HG03045 (cell line): ENCODE data around the gene DSCAM.

Source experiments
- ATAC-seq: cut with Tn5 transposase; IDR thresholded peaks from one replicate; pipeline ENCODE4 v1.9.1; 2021; ENCODE audit warnings: mild to moderate bottlenecking, moderate library complexity; ENCODE audit not compliant: unreplicated experiment

DSCAM gene

GRCh38 chr21:40783404-40783803 lies 63.6 kb downstream of the DSCAM start:
- no peak for ATAC-seq

DNA sequence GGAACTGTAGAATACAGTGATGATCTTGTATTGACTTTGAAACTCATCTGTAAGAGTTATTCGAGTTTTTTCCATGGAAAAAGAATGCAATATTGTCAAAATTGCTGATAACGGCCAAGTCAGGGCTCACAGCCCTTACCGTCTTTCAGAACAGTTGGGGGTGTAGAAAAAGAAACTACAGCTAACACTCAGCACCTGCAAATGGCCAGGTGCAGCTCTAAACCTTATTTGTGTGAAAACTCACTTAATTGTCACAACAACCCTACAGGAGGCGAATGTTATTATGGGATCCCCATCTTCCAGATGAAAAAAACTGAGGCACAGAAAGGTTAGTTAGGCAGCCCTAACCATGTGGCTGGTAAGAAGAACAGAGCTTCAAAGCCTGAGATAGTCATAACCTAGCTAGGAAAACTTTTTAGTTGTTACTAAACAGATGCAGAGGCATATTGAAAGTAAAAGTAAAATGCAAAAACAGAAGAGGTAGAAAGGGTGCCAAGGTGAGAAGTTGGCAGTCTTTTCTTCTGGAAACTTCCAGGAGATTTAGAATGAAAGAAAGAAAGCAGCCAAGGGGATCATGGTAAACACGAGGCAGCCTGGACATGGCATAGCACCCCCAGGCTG lies 76.4 kb downstream of the DSCAM start:
- no peak for ATAC-seq

- no peak for ATAC-seq
These were observed 77.7 kb downstream of the DSCAM start for GRCh38 chr21:40769231-40769630.

DNA sequence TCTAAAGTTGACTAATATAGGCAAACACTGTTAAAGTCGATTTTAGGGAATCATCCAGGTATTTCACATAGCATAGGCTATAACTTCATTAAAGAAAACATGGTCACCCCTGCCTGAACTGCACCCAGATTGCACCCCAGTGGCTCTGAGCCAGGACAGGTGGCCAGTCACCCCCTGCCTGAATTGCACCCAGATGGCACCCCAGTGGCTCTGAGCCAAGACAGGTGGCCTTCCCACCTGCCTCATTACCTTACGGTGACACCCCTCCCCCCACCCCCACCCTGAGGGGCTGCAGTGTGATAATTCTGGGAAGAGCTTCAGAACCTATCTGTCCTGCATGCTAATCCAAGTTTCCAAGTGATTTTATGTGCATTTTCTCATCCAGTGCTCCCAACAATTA lies 78.9 kb downstream of the DSCAM start:
- no peak for ATAC-seq

- ATAC-seq: no peak
These were observed 80.6 kb downstream of the DSCAM start for GRCh38 chr21:40766381-40766780.

- no peak for ATAC-seq
These were observed 81.1 kb downstream of the DSCAM start for GRCh38 chr21:40765811-40766210.

DNA sequence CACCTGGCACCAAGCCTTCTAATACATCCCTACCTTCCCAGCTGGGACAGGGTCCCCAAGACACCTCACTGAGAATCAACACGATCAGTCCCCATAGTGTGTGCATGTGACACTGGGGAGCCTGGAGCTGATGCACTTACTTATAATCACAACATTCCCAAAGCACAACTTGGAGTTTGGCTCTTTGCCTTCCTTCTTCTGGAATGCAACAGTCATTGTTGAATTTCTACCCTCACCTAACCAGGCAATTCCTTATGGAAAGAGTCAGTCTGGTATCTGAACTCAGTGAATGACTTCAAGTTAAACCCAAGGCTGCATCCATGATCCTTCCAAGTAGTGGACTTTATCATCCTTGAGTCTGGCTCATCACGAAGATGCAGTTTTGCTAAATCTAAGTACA lies 86.1 kb downstream of the DSCAM start:
- ATAC-seq: no peak

- no peak for ATAC-seq
These were observed 87.9 kb downstream of the DSCAM start for GRCh38 chr21:40759061-40759460.

GRCh38 chr21:40757366-40757765 lies 89.6 kb downstream of the DSCAM start:
- no peak for ATAC-seq

GRCh38 chr21:40754466-40754865 lies 92.5 kb downstream of the DSCAM start:
- ATAC-seq: no peak

DNA sequence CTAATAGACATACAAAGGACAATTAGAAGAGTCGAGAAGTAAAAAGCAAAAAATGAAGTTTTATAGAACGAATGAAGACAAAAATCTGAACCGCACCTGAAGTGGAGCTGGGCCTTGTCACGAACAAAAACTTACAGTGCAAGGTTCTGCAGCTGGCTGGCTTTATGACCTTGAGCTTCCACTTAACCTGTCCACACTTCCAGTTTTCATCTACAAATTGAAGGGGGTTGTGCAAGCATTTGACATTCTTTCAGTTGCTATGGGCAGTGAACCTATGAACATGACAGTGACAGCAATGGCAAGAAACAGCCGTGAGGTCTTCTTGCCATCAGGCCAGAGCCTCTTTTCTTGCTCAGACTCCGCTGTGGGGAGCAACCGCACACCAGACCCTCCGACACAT lies 93.2 kb downstream of the DSCAM start:
- ATAC-seq: no peak

GRCh38 chr21:40752125-40752524 lies 94.8 kb downstream of the DSCAM start:
- no peak for ATAC-seq

GRCh38 chr21:40751221-40751620 lies 95.7 kb downstream of the DSCAM start:
- no peak for ATAC-seq

DNA sequence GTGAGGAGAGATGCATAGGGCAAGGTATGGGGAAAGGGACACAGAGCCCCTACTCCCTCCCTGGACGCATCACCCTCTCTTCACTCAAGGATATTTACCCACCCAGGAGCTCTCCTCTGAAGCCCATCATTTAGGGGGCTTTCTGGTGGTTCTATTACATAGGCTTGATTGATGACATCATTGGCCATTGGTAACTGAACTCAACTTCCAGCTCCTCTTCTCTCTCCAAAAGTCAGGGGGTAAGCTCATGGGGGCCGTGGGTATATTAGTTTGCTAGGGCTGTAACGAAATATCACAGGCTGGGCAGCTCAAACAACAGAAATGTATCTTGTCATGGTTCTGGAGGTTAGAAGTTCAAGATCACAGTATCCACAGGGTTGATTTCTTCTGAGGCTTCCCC lies 110.8 kb downstream of the DSCAM start:
- no peak for ATAC-seq

DNA sequence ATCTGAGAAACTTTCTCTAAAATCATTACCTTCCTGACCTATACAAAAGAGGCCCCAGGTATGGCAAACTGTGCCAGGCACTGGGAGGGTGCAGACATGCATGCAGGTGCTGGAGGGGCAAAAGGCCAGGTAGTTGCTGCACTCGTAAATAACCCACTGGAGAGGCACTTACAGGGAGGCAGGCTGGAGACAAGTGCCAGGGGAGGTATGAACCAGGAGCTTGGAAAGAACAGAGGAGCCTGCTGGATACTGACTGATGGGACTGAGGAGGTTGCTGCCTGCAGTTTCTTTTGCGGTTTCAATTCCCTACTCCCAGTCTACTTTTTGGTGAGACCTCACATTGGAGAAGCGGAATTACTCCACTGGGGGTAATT lies 113.9 kb downstream of the DSCAM start:
- no peak for ATAC-seq

DNA sequence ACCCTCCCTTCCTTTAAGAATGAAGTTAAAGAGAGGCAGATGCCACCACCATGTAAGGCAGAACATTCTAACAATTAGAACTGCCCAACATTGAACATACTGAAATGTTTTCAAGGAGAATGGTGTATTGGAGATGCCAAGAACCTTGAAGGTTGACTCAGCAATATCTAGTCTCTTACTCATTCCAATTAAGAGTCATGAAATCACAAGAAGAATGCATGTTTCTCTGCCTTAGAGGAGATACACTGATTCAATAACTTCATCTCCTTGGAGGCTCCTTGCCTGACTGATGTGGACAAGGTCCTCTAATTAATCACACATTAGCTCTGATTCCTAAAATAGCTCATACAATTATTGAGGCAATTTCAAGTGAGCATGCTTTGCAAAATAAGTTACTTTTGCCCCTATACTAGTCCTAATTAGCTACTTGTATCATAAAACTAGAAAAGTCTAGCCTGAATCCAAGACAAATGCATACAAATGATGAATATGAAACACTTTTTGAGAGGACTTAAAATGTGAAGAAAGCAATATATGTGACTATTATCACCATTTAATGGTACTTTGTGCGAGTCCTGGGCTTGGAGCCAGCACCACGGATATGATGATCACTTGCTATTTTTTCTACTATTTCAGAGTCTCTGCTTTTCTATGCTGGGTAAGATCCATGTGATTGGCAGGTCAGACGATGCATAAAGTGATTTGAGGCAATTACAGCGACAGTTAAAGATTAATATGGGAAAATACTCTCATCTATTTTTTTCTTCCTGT lies 114.5 kb downstream of the DSCAM start:
- no peak for ATAC-seq

DNA sequence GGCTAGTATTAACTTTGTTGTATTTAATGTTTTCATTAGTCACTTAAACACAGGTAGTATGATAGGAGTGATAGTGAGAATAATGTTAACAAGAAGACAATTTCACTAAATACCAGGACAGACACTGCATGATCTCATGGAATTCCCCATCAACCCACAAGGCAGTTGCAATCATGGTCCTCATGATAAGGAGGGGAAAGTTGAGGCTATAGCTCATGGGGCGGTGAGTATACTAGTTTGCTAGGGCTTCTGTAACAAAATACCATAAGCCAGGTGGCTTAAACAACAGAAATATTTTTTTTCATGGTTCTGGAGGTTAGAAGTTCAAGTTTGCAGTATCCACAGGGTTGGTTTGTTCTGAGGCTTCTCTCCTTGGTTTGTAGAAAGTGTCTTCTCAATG lies 115.8 kb downstream of the DSCAM start:
- ATAC-seq: no peak

DNA sequence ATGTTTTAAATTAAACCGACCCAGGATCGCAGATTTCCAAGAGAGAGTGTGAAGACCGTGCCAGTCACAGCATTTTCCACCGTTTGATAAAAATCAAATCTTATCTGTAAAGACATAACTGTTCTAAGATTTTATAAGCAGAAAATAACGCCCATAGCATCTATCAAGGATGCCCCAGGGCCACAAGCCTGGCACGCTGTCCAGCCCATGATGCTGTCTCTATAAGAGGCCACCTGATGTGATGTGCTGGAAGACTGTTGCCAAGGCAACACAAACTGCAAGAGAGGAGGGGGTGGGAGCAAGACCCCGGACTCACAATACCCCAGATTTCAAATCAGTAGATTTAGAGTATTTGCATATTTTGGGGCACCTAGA lies 116.5 kb downstream of the DSCAM start:
- no peak for ATAC-seq

DNA sequence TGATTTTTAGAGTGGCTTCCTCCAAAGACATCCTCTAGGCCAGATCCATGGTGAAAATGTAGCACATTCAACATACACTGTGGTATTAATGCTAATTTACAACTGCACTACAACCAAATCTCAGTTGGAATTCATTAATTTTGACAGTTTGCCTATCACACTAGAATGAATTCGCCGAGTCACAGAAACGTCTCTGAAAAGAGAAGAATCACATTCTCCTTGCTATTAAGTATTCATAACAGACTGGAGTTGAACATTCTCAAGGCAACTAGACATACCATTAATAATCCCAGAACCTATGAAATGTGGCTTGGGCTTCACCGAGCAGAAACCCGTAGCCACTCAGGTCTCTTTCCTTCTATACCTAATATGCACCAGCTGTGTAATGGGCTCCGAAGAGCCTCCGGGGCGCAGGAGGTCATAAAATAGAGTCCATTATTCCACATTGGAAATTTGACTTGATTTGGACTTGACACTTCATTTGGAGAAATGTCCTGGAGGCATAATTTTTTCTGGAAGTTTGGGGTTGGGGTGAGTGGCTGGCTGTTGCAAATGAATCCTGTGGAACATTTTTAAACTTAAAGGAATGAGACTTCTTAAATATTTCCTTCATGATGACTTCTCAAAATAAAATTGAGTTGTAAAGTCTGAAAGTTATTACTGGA lies 117.1 kb downstream of the DSCAM start:
- no peak for ATAC-seq

DNA sequence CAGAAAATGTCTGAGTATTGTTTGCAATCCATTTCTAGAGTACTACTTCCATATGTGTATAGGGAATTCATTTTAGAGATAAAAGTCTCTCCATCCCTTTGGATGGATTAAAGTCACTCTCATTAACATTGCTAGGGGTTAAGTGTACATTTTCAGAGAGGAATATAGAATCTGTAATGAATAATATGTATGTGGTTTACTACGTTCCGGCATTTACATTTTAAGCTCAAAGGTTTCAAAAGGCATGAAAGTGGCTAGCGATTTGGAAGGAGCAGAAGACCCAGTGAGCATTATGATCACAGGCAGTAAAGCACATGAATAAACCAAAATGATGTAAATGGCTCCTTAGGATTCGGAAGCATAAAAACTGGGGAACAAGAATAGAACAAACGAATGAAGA lies 123.0 kb downstream of the DSCAM start:
- no peak for ATAC-seq

- ATAC-seq: no peak
These were observed 123.6 kb downstream of the DSCAM start for GRCh38 chr21:40723317-40723716.

GRCh38 chr21:40719615-40720014 lies 127.3 kb downstream of the DSCAM start:
- ATAC-seq: no peak
